HG03108 (cell line): Measurements from ENCODE around the gene NPHS2.

Experiments used
- ATAC-seq: cut with Tn5 transposase; IDR thresholded peaks from one replicate; pipeline ENCODE4 v1.9.1; 2021; ENCODE audit warnings: moderate library complexity; ENCODE audit not compliant: unreplicated experiment

Gene NPHS2

GRCh38 chr1:179575497-179576314 lies at the start of gene NPHS2:
Gene NPHS2, minus strand, starts transcription at chr1:179575948. Its CDS starts 84 bp downstream, at chr1:179575864.
- ATAC-seq, result no peak

- ATAC-seq, result no peak
These were observed 36.6 kb upstream of the NPHS2 start for GRCh38 chr1:179612361-179612760.

DNA sequence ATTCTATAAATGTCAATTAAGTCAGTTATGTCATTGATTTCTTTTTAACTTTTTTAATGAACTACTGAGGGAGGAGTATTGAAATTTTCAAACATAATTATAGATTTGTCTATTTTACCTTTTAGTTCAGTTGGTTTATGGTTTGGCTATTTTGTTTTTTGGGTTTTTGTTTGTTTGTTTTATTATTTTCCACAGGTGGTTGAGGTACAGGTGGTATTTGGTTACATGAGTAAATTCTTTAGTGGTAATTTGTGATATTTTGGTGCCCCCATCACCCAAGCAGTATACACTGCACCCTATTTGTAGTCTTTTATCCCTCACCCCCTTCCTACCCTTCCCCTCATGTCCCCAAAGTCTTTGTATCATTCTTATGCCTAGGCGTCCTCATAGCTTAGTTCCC lies 25.3 kb upstream of the NPHS2 start:
- no peak for ATAC-seq

- no peak for ATAC-seq
These were observed 24.0 kb upstream of the NPHS2 start for GRCh38 chr1:179599623-179600249.

- ATAC-seq, result no peak
These were observed 22.9 kb upstream of the NPHS2 start for GRCh38 chr1:179598631-179599030.

GRCh38 chr1:179591592-179592580 lies 16.1 kb upstream of the NPHS2 start, which contains the start of gene TDRD5:
Gene TDRD5, plus strand, starts transcription at chr1:179591832. Its CDS starts 784 bp downstream, at chr1:179592616.
- ATAC-seq, result no peak

DNA sequence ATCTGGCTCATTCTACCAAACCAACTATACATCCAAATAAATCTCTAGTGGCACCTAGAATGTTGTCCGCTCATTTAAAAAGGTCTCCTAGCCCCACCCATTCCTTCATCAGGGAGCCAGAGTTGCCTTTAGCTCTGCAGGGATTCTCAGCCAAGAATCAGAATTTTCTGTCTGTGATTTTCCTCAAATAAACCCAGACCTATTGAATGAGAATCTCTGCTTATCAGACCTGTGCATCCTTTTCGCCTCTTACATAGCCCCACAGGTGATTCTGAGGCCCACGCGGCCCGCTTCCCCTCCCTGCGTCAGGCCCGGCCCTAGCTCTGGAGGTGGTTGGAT lies 15.5 kb upstream of the NPHS2 start:
- no peak for ATAC-seq

GRCh38 chr1:179590671-179591070 lies 14.9 kb upstream of the NPHS2 start:
- no peak for ATAC-seq

- ATAC-seq, result no peak
These were observed 13.8 kb upstream of the NPHS2 start for GRCh38 chr1:179589509-179589908.

- ATAC-seq, result no peak
These were observed 12.8 kb upstream of the NPHS2 start for GRCh38 chr1:179588425-179589024.

DNA sequence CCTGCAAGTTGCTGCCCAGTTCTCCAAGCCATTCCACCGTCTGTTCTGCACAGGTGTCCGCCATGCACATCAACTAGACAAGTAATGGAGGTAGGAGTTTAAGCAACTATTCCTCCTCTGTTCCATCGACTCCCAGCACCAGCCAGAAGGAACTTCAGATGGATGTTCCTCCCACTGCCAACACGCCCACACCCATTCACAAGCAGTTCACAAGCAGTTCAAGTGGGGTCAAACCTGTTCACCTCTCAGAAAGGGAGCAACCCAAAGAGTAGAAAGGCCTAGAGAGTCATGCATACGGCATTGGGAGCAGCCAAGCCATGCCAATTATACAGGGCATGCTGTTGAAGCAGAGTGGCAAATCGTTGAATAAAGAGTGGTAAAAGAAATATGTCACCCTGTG lies 11.6 kb upstream of the NPHS2 start:
- no peak for ATAC-seq

DNA sequence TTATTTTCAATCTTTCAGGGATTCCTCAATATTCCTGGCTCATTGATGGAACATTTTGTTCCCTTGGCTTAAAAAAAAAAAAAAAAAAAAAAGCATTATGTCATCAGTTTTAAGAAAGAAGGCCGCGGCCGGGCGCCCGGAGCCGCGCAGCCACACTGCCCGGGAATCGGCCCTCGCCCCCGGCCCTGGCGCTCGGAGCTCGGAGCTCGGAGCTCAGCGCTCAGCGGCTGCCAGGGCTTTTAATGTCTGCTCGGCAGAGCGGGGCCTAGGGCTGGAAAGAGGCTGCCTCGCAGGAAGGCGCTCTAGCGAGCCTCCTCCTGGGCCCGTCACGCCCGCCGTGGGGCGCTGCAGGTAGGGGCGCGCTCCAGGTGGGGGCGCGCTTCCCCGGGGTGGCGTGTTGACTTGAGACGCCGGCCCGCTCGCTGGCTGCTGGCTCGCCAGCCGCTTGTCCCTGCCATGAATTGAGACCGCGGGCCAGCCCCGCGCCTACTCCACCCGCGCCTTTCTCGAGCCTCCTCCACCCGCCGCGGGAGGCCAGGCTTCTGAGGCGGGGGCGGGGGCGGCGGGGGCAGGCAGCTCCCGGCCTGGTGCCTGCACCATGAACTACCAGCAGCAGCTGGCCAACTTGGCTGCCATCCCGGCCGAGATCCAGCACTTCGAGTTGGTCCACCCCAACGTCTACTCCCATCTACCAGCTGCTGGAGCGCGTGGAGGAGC lies 10.5 kb upstream of the NPHS2 start:
- no peak for ATAC-seq

DNA sequence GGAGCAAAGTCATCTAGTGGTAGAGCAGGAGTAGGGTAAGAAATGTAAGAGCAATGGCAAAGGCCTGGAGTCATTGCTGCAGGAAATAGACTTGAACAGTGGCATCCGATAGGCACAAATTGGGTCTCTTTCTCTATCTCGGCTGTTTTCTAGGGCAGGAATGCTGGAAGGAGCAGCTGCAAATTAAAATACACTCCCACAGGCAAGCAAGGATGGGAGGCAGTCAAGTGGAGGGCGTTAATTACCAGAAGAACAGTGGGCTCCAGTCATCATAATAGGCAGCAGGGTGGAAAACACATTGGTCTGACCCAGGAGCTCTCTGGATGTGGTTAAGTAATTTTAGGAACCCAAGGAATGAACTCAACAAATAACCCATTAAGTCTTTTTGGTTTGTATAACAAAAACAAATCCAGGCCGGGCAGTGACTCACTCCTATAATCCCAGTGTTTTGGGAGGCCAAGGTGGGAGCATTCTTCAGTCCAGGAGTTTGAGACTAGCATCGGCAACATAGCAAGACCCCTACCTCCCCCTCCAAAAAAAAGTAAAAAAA lies 8.1 kb upstream of the NPHS2 start:
- ATAC-seq, result no peak

GRCh38 chr1:179576509-179576908 lies 761 bp upstream of the NPHS2 start:
- no peak for ATAC-seq

- ATAC-seq, result no peak
These were observed 17.7 kb downstream of the NPHS2 start for GRCh38 chr1:179558078-179558477.

GRCh38 chr1:179554427-179554826 lies 21.3 kb downstream of the NPHS2 start:
- ATAC-seq, result no peak

DNA sequence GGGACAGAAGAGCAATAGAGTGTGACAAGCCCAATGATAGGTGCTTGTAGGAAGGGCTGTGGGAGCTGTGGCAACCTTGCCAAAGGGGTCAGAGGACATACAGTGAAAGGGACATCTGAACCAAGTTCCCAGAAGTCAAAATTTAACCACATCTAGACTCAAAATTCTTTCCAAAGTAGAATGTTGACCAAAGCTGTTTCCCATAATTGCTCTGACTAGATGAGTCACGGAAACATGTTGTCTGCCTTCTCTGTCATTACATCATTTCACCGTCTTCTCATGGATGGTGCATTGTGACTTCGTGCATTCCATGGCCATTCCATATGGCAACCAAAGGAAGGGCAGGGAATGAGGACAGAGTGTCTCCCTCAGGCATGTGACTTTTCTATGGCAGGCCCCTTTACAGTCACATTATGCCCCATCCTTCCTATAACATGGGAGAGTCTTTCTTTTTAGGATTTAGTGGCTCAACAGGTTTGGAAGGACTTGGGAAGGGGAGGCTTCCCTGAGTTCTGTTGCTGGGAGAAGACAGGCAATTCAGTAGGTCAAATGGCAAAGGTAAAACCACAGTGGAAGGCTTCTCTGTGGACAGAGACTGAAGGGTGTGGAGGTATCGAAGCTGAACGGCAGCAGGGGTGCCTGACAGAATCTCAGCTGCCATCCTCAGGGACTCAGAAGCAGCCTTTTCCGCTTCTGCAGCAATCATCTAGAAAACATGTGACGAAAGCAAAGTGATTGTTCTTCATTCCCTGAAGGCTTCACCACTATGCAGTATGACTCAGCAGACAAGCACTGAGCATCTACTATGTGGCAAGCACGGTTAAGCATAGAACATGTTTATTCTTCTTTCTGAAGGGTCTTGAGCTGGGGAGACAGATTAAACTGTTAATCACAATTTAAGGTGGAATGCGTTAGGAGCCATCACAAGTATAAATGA lies 24.7 kb downstream of the NPHS2 start:
- ATAC-seq, result no peak

DNA sequence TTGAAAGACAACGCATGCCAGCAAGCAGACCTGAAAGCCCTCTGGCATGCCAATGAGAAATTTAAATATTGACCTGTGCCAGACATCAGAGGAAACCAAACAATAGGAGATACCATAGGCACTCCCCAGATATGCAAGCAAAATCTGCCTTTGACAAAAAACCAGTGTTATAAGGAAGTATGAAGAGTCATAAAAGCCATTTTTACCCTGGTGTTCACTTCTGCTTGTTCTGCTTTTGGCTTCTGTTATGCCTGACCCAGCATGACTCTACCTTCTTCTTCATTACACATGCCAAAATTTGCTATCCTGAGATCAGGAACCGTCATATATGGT lies 26.4 kb downstream of the NPHS2 start:
- ATAC-seq, result no peak
